ENCODE data around the gene YDJC.
"Not testable (repeated sequence)": the region's sequence is repeated elsewhere in the genome, so short reads cannot be mapped to it uniquely, and the experiment has no call there.

The YDJC gene

DNA sequence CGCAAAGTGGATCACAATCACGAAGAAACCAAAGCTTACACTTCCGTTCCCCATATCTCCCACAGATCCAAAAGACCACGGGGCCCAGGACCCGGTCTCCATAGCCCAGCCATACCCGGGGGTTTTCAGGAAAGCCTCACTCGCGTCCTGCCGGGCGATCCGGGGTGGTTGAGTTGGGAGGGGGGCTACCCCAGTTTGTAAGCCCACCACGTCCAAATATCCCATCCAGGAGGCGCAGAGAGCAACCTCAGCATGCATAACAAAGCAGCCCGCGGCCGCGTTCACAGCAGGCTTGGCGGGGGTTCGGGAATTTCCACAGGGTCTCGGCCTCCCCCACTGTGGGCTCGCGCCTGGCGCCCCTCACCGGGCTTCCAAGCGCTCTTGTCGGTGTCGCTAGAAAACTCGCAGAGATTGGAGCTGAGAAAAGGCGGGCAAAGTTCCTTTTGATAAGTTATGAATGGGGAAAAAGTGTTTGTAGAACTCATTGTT, 21.7 kb upstream of the YDJC start:
- DNase-seq: no peak

DNA sequence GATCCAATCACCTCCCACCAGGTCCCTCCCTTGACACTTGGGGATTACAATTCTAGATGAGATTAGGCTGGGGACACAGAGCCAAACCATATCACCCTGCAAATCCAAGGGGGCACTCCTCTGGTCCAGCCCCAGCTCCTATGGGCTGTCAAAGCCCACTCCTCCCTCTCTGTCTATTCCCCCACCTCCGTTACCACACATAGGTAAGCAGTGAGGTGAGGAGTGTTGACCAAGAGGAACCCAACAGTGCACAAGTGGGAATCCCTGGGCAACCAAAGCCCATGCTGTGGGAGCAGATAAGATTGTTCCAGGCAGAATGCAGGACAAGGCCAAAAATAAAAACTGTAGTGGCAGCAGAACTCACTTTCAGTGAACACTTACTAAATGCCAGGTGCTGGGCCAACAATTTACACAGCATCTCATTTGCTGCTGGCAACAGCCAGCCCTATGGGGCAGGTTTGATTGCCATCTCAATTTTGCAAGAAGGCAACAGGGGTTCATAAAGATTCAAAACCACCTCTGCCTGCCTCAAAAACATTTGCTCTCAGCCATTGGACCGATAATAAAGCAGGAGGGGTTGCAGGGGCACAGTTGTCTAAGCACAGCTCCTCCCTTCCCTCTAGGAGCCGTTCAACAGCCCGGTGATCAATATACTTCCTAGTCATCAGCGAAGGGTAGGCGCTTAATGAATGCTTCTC, 21.1 kb upstream of the YDJC start:
- no peak for DNase-seq

DNA sequence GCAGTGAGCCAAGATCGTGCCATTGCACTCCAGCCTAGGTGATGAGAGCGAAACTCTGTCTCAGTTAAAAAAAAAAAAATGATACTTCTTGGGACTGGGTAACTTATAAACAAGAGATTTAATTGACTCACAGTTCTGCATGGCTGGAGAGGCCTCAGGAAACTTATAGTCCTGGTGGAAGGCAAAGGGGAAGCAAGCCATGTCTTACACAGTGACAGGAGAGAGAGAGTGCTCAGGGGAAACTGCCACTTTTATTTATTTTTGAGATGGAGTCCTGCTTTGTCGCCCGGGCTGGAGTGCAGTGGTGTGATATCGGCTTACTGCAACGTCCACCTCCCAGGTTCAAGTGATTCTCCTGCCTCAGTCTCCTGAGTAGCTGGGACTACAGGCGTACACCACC, 20.5 kb upstream of the YDJC start:
- no peak for DNase-seq

DNA sequence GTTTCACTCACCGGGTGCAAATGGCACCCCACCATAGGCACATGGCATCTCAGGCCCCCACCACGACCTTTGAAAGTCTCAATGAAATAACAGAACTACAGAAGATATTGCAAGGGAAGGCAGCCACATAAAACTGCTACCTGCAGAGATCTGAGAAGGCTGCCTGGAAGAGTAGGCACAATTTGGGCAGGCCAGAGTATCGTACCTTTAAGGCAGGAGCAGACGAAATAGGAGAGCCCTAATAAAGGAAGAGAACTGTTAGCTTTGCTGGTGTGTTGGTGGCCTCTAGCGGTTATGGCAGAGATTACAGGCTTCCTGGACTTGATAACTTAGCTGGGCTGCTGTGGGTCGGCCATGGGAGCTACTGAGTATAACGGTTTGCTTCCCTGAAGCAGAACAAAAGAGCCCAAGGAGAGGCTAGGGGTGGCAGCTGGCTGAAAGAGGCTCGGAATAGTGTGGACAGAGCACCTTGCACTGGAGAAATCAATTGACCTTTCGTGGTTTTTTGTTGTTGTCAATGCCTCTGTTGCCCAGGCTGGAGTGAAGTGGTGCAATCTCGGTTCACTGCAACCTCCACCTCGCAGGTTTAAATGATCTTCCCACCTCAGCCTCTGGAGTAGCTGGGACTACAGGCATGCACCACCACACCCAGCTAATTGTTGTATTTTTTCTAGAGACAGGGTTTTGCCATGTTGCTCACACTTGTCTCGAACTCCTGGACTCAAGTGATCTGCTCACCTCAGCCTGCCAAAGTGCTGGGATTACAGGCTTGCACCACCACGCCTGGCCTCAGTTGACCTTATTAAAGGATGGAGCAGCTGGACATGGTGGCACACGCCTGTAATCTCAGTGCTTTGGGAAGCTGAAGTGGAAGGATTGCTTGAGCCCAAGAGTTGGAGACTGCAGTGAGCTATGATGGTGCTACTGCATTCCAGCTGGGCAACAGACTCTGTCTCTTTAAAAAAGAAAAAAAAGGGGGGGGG, 17.1 kb upstream of the YDJC start:
- DNase-seq: peak; percentile 78 to 85

DNA sequence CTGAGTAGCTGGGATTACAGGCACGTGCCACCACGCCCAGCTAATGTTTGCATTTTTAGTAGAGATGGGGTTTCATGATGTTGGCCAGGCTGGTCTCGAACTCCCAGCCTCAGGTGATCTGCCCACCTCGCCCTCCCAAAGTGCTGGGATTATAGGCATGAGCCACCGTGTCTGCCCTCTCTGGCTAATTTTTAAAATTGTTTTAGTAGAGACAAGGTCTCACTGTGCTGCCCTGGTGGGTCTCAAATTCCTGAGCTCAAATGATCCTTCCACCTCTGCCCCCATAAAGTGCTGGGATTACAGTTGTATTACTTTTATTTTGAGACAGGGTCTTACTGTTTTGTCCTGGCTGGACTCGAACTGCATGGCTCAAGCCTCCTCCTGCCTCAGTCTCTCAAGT, 15.7 kb upstream of the YDJC start:
- not testable (repeated sequence) for DNase-seq

DNA sequence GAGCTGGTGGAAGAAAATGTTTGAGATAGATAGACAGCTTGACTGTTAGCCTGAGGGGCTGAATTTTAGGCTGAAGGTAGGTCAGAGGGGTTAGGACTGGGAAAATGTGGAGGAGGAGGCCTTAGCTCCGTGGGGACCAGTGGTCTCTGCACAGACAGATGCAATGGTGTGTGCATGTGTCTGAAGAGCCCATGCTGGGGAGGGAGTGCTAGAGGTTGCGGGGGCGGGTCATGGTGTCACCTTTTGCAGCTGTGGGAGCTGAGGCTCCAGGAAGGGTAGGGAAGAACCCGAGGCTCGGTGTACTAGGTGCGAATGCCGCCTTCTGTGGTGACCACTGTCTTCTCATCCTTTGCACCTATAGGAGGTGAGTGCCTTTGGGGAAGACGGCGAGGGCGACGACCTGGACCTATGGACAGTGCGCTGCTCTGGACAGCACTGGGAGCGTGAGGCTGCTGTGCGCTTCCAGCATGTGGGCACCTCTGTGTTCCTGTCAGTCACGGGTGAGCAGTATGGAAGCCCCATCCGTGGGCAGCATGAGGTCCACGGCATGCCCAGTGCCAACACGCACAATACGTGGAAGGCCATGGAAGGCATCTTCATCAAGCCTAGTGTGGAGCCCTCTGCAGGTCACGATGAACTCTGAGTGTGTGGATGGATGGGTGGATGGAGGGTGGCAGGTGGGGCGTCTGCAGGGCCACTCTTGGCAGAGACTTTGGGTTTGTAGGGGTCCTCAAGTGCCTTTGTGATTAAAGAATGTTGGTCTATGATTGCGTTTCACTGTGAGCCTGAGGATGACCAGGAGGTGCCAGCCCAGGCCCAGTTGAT, 13.9 kb upstream of the YDJC start:
- DNase-seq: no peak

DNA sequence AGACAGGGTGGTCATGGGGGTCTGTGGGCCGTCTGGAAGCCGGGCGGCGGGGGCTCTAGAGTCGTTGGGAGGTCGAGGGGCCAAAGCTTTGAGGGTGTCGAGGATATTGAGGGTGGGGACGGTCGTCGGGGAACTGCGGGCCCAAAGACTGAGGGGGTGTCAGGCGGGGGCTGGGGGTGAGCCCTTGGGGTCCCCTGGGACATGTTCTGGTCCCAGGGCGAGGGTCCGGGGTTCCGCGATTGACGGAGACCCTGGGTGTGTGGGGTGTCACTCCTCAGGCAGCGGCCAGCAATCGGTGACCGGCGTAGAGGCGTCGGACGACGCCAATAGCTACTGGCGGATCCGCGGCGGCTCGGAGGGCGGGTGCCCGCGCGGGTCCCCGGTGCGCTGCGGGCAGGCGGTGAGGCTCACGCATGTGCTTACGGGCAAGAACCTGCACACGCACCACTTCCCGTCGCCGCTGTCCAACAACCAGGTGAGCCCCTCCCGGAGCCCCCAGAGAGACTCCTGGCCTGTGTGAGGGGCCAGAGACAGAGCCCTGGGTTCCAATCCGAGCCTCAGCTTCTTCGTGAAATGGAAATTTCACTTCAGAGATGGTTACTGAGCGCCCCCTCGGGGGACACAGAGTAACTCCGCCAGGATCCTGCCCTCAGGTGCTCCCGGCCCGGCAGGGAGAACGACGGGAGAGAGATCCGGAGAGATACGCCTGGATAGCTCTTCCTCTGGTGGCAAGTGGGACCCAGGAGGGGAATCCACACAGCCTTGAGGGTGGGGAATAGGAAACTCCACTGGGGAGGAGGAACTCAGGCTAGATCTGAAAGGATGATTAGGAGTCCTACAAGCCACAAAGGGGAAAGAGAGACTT, 13.0 kb upstream of the YDJC start:
- peak; percentile 72 to 76 for DNase-seq

DNA sequence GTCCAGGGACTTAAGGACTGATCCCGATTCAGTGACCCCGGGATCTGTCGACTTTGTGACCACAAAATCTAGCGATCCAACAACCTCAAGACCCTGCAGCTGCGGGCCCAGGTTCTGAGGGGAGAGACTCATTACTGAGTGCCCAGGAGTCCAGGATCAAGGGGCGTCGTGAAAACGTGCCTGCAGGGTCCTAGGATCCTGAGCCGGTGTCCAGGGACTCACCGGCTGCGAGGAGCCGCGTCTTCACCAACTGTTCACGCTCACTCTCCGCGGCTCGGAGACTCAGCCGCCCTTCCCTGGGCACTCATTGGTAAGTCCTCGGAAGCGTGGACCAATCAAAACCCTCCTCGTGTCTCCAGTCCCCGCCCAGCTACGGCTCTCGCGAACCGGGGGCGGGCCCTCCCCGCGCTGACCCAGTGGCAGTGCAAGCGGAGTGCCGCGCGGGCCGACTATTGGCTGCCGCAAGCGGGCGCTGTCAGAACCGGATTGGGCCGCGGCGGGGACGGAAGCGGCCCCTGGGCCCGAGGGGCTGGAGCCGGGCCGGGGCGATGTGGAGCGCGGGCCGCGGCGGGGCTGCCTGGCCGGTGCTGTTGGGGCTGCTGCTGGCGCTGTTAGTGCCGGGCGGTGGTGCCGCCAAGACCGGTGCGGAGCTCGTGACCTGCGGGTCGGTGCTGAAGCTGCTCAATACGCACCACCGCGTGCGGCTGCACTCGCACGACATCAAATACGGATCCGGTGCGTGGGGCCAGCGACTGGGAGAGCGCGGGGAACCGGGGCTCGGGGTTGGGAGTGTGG, 12.2 kb upstream of the YDJC start, which contains the start of gene SDF2L1:
TSS of gene SDF2L1 (plus strand) at position 514 of the 795 bp plus-strand sequence. CDS start at position 549, 35 bp downstream.
- DNase-seq: peak; percentile 97 to 98

DNA sequence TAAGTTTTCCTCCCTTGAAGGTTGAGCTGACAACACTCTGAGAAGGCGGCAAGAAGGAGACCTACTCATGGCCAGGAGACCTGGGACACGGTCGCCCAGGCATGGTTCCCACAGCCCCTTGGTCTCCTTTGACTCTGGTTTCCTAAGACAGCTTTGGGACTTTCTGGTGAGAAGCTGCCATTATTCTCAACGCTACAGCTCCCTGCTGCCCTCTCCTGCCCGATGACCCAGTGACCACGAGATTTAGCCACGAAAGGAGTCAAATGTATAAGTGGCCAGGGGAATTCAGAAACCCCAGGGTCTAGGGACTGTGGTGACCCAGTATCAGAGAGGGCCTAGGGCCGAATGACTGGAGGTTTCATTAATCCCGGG, 11.6 kb upstream of the YDJC start:
- no peak for DNase-seq

DNA sequence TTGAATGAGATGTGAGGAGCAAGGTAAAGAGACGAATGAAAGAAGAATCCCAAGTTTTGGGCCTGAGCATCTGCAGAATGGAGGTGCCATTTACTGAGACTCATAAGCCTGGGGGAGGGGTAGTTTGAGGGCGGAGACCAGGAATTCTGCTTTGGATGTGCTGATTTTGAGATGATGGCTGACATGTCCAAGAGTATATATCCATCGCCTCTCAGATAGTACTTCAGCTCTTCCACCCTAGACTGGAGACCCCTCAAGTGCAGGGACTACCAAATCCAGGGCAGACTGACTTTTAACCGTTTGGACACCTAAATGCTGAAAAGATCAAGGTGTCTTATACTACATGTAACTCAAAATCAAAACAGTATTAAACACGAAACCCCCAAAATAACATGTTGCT, 11.0 kb upstream of the YDJC start:
- DNase-seq: no peak

DNA sequence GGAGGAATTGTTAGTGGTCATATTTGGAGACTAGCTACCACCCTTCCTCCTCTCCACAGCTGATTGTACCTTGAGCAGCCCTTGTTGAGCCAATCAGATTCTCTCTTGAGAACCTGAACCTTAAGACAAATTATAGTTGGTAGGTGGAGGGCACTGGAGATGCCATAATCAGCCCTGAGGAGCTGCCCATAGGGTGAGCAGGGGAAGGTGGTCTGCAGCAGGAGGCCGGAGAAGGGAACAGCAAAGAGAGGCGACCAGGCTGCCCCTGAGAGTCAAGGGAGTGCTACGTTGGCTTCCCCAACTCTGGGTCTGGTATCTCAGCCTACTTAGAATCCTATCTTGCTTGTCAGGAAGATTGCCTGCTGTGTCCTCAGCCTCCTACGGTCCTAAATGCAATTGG, 9.5 kb upstream of the YDJC start:
- DNase-seq: no peak

DNA sequence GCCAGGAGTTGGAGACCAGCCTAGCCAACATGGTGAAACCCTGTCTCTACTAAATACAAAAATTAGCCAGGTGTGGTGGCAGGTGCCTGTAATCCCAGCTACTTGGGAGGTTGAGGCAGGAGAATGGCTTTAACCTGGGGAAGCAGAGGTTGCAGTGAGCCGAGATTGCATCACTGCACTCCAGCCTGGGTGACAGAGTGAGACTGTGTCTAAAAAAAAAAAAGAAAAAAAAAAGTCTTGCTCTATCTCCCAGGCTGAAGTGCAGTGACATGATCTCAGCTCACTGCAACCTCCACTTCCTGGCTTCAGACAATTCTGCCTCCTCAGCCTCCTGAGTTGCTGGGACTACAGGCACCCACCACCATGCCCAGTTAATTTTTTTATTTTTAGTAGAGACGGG, 7.6 kb upstream of the YDJC start:
- DNase-seq: not testable (repeated sequence)

DNA sequence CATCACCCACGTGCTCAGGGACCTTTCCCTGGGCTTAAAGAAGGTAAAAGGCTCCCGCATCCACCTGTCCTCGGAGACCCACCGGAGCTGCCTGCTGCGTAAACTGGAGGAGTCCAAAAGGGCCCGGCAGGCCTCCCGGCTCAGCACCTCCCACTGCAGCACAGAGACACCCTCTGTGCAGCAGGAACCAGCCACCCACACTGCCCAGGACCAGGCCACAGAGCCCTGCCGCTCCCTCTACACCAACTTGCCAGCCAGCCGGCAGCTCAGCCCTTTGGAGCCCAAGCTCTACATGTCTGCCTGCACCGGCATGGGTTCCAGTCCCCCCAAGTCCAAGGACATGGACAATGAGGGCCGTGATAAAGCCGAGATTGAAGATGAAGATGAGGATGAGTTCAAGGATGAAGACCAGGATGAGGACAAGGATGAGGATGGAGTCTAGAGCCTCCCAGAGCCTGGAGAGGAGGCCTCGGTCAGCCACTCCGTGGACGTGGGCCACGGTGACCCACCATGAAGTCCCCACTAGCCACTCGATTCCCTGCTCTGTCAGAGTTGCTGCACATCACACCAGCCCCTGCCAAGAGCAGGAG, 6.9 kb upstream of the YDJC start:
- DNase-seq: no peak

DNA sequence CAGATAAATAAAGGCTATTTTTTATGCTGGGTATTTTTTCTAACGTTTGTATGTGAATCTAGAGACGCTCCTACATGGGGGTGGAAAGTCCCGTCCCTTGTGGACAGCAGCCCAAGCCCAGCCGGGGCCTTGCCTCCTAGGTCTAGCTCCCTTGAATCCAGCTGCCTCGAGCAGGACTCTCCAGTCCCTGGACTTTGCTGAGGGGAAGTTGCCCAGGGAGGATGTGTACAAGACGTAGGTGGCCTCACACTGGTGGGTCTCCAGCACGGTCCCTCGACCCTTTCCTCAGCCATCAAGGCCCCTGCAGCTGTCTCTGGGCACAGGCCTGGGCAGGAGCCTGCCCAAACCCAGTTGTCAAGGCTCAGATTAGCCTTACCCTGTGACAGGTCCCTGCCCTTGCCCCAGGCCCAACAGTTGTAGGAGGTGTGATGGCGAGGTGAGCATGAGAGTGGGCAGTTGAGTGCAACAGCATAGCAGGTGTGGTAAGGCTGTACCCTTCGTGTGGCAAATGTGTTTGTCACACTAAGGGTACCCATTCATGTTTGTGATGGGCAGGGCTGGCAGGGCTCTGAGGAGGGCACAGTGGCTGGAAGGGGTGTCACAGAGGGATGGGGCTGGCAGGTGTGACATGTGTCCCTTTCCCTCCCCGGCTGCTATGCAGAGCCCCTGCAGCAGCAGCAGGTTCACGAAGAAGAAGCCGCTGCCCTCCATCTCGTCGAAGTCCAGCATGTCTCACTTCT, 6.1 kb upstream of the YDJC start:
- no peak for DNase-seq

DNA sequence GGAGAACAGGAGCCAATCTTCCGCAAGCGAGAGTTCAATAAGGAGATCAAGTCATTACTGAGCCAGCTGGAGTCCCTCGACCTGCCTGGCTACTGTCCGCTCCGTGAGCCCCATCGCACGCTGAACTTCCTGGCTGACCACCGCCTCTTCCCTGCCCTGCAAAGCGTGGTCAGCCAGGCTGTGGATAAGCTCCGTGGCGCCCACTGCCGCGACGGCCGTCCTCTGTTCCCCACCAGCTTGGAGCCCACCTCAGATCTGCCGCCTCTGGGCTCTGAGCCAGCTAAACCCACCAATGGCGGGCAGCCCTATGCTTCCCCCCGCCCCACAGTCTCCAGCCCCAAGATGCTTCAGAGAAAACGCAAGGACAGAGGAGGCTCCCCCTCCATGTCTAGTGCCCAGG, 5.0 kb upstream of the YDJC start:
- no peak for DNase-seq

DNA sequence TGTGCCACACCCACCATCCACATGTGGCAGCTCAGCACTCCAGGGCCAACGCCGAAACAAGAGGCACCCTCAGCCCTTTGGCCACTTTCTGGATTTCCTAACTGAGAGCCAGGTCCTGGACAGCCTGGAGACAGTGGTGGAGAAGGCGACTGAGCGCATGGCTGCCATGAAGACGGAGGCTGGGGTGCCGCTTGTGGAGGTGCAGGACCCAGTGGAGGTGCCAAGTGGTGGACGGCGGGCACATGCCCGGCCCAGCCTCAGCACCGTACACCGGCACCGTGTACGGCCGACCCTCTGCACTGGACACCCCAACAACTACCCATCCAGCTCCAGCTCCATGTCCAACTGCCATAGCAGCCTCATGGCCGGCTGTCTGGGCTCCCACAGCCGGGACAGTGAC, 4.3 kb upstream of the YDJC start:
- DNase-seq: no peak

DNA sequence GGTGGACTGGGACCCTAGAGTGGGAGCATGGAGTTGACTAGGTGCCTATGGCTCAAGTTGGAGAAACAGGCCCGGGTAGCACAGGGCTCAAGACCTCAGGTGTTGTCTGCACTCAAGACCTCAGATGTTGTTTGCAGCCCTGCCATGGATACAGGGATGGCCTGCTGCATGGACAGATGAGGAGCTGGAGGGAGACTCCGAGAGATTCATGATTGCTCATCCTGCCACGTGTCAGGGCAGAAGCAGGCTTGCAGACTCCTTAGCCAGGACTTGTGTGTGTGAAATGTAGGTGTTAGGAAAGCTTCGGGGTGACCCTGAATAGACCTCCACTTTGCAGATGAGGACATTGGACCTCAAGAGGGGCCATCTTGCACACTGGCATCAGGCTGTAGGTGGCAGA, 3.7 kb upstream of the YDJC start:
- no peak for DNase-seq

DNA sequence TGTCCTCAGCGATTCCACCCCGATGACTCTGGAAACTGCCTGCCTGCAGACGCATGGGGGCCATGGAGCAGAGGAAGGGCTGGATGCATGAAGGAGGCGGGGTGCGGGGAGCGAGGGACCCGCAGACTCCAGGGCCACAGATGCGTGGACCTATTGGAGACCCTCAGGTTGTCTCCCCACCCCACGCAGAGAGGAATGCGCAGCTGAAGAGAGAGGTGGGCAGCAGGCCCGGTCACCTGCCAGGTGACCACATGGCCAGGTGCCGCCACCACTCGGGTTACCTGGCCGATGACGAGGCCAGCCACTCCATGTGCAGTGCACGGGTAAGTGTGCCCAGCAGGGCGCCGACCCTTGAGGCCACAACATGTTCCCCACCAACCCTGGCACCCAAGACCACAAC, 3.1 kb upstream of the YDJC start:
- DNase-seq: no peak

DNA sequence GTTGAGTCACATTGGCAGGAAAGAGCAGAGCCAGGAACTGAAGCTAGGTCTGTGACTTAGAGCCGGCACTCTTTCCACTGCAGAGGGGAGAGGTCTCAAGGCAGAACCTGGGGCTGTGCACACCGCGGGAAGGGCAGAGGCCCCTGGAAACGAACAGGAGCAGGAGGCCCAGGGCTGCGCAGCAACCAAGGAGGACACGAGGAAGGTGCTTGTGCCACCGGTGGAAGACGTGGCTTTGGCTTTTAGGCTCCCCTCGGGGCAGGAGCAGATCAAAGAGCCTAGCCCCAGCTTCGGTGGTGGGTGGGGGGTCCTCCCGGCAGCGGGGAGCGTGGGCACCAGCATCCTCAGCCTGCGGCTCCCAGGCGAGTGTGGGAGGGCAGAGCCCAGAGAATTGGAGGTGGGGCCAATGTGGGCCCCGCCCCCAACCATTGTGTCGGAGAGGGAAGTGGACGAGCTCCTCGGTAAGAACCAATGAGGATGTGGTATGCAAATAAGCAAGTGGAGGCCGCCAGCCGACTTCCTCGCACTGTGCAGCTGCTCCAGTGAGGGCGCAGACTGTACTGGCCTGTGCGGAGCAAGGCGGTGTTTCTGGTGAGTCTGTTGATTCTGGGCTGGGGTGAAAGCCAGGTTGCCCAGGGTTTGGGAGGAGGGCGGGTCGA, 2.5 kb upstream of the YDJC start, which contains the start of gene CCDC116:
TSS of gene CCDC116 (plus strand) at position 524 of the 659 bp plus-strand sequence. CDS start 422 bp downstream, outside the sequence.
- DNase-seq: peak; percentile 65 to 70

All from activated CD4-positive, alpha-beta T cell treated with anti-CD3 and anti-CD28 coated beads, Interleukin-2, amount 50 U/mL, for 48 hours (primary cell).